Neural crest cell (in vitro differentiated cells): Measurements from ENCODE around the gene CLSTN2. TPM values are rescaled to one million over a fixed set of nuclear protein-coding genes. Genes with fewer than 3 reads are reported as not detected.

ENCODE experiments used
- DNase-seq: peaks from one replicate; pipeline ENCODE4 v3.0.0; 2021; ENCODE audit warnings: low read depth, mixed read lengths, low spot score
- H3K27ac Mint-ChIP-seq: one replicate; pipeline ENCODE4 v1.8.0; 2021; ENCODE audit warnings: mild to moderate bottlenecking, mixed read lengths; ENCODE audit not compliant: unreplicated experiment
- H3K27me3 Mint-ChIP-seq: 2 replicates; pipeline ENCODE4 v1.8.0; 2021; ENCODE audit warnings: low read depth, mild to moderate bottlenecking, mixed read lengths
- H3K36me3 Mint-ChIP-seq: 2 replicates; pipeline ENCODE4 v1.8.0; 2021; ENCODE audit warnings: low read depth, mild to moderate bottlenecking, mixed read lengths
- H3K4me1 Mint-ChIP-seq: 2 replicates; pipeline ENCODE4 v1.8.0; 2021; ENCODE audit warnings: mixed read lengths
- H3K4me3 Mint-ChIP-seq: one replicate; pipeline ENCODE4 v1.8.0; 2021; ENCODE audit warnings: mild to moderate bottlenecking, mixed read lengths
- H3K9me3 Mint-ChIP-seq: 2 replicates; pipeline ENCODE4 v1.8.0; 2021; ENCODE audit warnings: mixed read lengths
- CTCF ChIP-seq: fragments of 200-600 bp; sonication (generic); conservative IDR thresholded peaks from 2 replicates; pipeline ENCODE4 v1.5.0; 2021; ENCODE audit warnings: antibody characterized with exemption, mild to moderate bottlenecking
- total RNA-seq: library from RNA; stranded (reverse); gene quantifications from 2 replicates; pipeline ENCODE4 v1.2.1, GENCODE V29; 2021

The CLSTN2 gene
- total RNA-seq, 1 donor from 2014 or later, result 1.9 TPM

DNA sequence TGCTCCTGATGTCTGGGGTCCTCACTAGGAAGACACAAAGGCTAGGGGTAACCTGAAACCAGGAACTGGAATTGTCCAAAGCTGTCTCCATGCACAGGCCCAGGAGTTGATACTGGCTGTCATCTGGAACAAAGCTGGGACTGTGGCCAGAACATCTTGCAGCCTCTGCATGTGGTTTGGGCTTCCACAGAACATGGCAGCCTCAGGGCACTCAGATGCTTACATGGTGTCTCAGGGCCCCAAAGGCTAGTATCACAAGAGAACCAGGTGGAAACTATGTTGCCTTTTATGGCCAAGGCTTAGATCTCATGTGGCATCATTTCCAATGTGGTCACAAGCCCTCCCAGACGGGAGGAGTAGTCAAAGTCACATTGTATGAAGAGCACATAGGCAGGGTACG, 407.7 kb downstream of the CLSTN2 start:
- Mint-ChIP-seq H3K27me3 (no peaks in the 10 kb centered on the region), H3K36me3 (no peaks in the 10 kb centered on the region), H3K4me1 (no peaks in the 10 kb centered on the region), H3K9me3 (no peaks in the 10 kb centered on the region), H3K4me3 (no peak overlapping the region), H3K27ac (no peak overlapping the region)
- no peak for TF ChIP-seq CTCF
- no peak for DNase-seq

DNA sequence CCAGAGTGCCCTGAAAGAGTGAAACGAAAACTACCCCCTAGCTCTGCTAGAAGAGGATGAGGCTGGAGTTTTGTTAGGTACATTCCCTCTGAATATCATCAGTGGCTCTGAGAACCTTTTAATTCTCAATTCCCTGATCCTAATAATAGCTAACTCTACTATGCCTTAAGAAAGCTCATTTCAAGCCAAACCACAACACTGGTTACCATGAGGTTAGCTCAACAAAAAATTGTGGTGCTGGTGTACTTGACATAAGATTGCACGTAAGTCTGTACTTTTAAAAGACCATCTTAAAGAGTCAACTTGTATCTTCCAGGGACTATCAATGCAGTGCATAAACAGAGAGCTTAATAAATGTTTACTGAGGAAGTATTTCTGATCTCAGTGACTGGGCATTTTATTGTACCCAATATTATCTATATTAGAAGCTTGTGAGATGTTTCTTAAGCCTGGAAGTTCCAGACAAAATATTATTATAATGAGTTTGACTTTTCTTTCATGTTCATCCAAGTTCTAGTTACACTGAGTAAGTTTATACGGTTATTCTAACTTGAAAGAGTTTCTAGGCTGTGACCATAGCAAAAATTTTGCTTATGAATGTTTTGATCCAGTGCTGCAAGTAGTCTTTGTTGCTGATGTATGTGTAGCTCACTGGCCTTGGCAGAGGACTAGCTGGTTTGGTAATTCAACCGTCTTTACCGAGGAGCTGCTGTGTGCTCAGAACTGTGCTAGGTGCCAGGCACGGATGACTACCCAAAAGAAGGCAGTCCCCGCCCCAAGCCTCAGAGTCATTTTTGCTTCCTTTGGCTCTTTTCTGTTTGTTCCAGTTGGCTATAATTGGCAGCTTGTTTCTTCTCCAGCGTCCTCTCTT, 408.5 kb downstream of the CLSTN2 start:
- H3K4me1 Mint-ChIP-seq, result no peaks in the 10 kb centered on the region
- no peak overlapping the region for H3K4me3 Mint-ChIP-seq
- H3K27ac Mint-ChIP-seq, result no peak overlapping the region
- no peak for DNase-seq
- H3K9me3 Mint-ChIP-seq, result no peaks in the 10 kb centered on the region
- H3K36me3 Mint-ChIP-seq, result no peaks in the 10 kb centered on the region
- H3K27me3 Mint-ChIP-seq, result no peaks in the 10 kb centered on the region
- TF ChIP-seq CTCF, result no peak

DNA sequence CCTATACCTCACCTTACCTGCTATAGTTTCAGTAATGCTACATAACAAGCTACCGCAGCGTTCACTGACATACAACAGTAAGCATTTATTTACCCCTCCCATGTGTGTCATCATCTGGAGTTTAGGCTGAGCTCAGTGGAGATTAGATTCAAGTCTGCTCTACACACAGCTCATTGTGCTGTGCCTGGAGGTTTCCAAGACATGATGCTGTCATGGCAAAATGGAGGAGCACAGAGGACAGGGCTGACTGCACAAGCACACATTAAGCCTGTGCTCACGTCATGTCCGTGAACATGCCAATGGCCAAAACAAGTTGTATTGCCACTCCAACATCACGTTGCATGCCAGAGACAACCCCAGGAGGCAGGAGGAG, 409.1 kb downstream of the CLSTN2 start:
- H3K36me3 Mint-ChIP-seq, result no peaks in the 10 kb centered on the region
- no peak overlapping the region for H3K27ac Mint-ChIP-seq
- H3K4me1 Mint-ChIP-seq, result no peaks in the 10 kb centered on the region
- no peaks in the 10 kb centered on the region for H3K9me3 Mint-ChIP-seq
- no peak overlapping the region for H3K4me3 Mint-ChIP-seq
- no peaks in the 10 kb centered on the region for H3K27me3 Mint-ChIP-seq
- no peak for DNase-seq
- no peak for TF ChIP-seq CTCF

GRCh38 chr3:140344601-140345205, 409.7 kb downstream of the CLSTN2 start:
- no peak overlapping the region for H3K27ac Mint-ChIP-seq
- H3K9me3 Mint-ChIP-seq, result no peaks in the 10 kb centered on the region
- H3K36me3 Mint-ChIP-seq, result no peaks in the 10 kb centered on the region
- H3K4me3 Mint-ChIP-seq, result no peak overlapping the region
- no peaks in the 10 kb centered on the region for H3K4me1 Mint-ChIP-seq
- no peak for TF ChIP-seq CTCF
- no peaks in the 10 kb centered on the region for H3K27me3 Mint-ChIP-seq
- no peak for DNase-seq

GRCh38 chr3:140347151-140347550, 412.2 kb downstream of the CLSTN2 start:
- peaks cover 4% of the 10 kb centered on the region for H3K4me1 Mint-ChIP-seq
- H3K27me3 Mint-ChIP-seq, result no peaks in the 10 kb centered on the region
- H3K4me3 Mint-ChIP-seq, result no peak overlapping the region
- H3K27ac Mint-ChIP-seq, result no peak overlapping the region
- H3K36me3 Mint-ChIP-seq, result no peaks in the 10 kb centered on the region
- no peak for TF ChIP-seq CTCF
- no peak for DNase-seq
- no peaks in the 10 kb centered on the region for H3K9me3 Mint-ChIP-seq
